ENCODE data around the gene SRSF10.

The SRSF10 gene

GRCh38 chr1:23923592-23924499 is 56.3 kb downstream of the SRSF10 start:
- DNase-seq = no peak
- in situ Hi-C loops (cut with HindIII; ENCODE audit: low pct_ligation_motif_present, low pct_unique_long_range_greater_than_20kb, low sequenced_read_pairs) = no loop called here

GRCh38 chr1:23922321-23922943 is 57.7 kb downstream of the SRSF10 start:
- DNase-seq = no peak
- in situ Hi-C loops (cut with HindIII; ENCODE audit: low pct_ligation_motif_present, low pct_unique_long_range_greater_than_20kb, low sequenced_read_pairs) = no loop called here

- in situ Hi-C loops (cut with HindIII; ENCODE audit: low pct_ligation_motif_present, low pct_unique_long_range_greater_than_20kb, low sequenced_read_pairs) = no loop called here
- peak; percentile 75 for DNase-seq
Observed at GRCh38 chr1:23916209-23917131, 63.7 kb downstream of the SRSF10 start.

- no peak for DNase-seq
- in situ Hi-C loops (cut with HindIII; ENCODE audit: low pct_ligation_motif_present, low pct_unique_long_range_greater_than_20kb, low sequenced_read_pairs) = no loop called here
Observed at GRCh38 chr1:23915466-23915865, 64.7 kb downstream of the SRSF10 start.

- in situ Hi-C loops (cut with HindIII; ENCODE audit: low pct_ligation_motif_present, low pct_unique_long_range_greater_than_20kb, low sequenced_read_pairs) = no loop called here
- no peak for DNase-seq
Observed at GRCh38 chr1:23914921-23915320, 65.2 kb downstream of the SRSF10 start.

Measured in ACHN (cell line).